NCI-H524 (cell line): ENCODE measurements around the gene ITGA2B.
"Not testable (repeated sequence)": the region's sequence is repeated elsewhere in the genome, so short reads cannot be mapped to it uniquely, and the experiment has no call there.

Experiments used
- DNase-seq, 2 experiments: peaks; one replicate each; lab custom pipeline; 2025; lab: John Stamatoyannopoulos, UW

The ITGA2B gene

DNA sequence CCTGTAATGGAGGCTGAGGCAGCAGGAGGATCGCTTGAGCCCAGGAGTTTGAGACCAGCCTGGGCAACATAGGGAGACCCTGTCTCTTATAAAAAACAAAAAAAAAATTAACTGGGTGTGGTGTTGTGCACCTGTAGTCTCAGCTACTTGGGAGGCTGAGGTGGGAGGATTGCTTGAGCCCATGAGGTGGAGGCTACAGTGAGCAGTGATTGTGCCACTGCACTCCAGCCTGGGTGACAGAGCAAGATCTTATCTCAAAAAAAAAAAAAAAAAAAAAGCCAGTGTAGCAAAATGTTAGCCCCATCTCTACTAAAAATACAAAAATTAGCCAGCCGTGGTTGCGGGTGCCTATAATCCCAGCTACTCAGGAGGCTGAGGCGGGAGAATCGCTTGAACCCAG is 59.2 kb downstream of the ITGA2B start:
- not testable (repeated sequence) for DNase-seq

DNA sequence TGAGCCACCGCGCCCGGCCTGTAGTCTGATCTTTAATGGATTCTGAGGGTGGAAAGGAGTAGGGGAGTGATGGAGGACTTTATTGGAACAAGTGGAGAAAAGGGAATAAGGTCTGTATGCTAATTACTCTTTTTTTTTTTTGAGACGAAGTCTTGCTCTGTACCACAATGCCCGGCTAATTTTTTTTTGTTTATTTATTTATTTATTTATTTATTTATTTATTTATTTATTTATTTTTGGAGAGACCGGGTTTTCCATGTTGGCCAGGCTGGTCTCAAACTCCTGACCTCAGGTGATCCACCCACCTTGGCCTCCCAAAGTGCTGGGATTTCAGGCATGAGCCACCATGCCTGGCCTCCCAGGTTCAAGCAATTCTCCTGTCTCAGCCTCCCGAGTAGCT is 59.9 kb downstream of the ITGA2B start:
- not testable (repeated sequence) for DNase-seq

DNA sequence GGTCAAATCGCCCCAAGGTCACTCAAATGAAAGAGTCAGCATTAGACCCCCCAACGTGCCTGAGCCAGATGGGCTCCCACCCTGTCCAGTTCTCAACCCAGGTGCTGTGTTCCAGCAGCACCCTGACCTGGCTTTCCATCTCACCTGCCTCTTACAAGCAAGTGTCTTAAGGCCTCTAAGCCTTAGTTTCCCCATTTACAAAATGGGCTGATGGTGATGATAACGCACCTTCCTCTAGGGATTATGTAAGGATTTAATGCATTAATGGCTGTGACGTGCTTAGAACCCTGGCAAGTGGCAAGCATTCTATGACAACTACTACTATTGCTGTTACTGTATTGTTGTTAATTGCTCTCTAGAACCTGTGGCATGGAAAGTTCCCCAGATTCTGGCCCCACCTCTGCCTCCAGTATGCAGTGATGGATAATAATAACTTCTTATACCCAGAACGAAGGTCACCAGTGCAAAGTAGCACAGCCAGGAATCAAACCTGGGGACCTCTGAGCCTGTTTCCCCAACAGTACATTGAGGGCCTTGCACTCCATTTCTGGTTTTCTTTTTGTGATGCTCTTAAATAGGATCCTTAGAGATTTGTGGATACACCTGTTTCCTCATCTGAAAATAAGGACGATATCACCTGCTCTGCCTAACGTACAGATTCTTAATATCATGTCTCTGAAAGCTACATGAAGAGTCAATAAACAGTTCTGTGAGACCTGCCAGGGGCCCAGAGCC is 61.6 kb downstream of the ITGA2B start:
- DNase-seq: no peak

DNA sequence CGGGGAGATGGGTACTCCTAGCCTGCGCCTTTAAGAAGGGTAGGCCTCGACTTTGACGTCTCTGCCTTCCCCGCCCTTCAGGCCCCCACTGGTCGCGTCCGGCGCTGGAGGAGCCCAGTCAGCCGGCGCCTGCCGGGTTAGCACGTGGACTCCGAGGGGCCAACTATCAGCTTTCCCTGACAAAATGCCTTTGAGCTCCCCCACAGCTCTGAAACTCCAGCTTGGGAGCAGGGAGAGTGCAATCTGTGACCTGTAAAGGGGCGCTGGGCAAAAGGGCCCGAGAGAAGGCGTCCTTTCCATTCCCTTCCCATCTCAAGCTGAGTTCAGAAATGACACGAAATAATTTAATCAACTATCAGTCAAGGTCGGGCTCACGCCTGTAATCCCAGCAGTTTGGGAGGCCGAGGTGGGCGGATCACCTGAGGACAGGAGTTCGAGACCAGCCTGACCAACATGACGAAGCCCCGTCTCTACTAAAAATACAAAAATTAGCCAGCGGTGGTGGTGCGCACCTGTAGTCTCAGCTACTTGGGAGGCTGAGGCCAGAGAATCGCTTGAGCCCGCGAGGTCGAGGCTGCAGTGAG is 62.5 kb downstream of the ITGA2B start:
- peak; percentile 94 to 98 for DNase-seq

DNA sequence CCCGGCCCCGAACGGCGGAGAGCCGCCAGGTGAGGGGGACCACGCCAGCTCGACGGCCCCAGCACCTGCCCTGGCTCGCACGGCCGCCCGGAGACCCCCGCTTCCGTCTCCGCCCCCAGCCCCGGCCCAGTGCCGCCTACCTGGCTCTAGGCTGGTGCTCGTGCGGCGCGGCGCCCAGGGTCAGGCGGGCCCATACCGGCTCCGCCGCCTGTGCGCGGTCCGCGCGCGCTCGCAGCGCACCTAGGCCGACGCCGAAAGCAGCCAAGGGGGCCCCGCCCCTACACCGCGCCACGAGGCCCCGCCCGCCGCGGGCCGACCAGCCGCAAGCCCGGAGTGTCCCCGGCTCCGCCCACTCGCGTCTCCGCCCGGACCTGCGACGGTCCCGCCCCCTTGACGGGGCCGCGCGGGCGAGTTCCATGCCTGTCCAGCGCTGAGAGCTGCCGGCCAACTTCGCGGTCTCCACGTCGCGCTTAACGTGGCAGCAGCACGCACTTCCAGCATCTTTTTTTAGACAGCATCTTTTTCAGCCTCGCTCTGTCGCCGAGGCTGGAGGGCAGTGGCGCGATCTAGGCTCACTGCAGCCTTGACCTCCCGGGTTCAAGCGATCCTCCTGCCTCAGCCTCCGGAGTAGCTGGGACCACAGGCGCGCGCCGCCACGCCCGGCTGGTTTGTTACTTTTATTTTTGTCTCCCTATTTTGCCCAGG is 64.7 kb downstream of the ITGA2B start, which contains the start of gene SLC25A39:
SLC25A39 (minus strand) TSS at position 253 of the 705 bp plus-strand sequence. CDS start 1,261 bp downstream, outside the sequence.
- DNase-seq: peak; percentile 88 to 96

DNA sequence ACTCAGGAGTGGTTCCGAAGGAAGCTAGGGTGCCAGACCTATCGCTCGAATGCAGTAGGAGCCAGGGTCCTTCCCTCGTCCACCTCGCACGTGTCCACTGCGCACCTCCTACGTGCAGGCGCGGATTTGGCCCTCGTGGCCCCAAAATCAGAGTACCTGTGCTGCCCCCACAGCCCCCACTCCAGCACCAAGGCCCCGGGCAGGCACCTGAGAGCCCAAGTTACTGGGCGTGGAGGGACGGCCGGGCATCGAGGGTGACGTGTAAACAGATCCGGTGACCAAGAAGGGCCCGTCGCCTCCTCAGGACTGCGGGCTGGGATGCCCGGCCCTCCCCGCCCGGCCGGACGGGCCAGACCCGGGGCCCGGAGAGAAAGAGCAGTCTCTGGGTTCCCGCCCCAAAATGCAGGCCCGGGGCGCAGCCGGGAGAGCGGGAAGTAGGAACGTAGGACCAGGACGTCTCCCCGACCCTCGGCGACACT is 65.3 kb downstream of the ITGA2B start:
- peak in 1 of 2 experiments; percentile 37 for DNase-seq

DNA sequence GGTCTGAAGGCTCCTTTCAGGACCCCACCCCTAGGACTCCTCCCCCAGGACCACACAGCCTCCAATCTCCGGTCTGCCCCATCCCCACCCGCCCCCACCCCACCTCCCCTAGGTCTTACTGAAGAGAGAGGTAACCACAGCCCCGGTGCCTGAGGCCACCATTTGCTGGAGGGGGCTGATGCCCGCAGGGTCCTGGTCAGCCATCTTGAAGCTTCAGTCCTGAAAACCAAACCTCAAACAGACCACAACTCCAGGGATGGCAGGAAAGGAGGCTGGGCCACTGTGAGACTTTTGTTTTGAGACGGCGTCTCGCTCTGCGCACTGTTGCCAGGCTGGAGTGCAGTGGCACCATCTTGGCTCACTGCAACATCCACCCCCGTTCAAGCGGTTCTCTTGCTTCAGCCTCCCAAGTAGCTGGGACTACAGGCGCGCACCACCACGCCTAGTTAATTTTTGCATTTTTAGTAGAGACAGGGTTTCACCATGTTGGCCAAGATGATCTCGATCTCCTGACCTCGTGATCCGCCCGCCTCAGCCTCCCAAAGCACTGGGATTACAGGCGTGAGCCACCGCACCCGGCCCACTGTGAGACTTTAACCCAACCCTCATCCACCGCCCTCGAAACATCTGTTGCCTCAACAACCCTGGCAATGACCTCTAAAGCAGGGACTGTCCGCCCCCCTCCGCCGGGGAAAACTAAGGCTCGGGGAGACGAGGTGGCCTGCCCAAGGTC is 65.9 kb downstream of the ITGA2B start:
- no peak for DNase-seq

DNA sequence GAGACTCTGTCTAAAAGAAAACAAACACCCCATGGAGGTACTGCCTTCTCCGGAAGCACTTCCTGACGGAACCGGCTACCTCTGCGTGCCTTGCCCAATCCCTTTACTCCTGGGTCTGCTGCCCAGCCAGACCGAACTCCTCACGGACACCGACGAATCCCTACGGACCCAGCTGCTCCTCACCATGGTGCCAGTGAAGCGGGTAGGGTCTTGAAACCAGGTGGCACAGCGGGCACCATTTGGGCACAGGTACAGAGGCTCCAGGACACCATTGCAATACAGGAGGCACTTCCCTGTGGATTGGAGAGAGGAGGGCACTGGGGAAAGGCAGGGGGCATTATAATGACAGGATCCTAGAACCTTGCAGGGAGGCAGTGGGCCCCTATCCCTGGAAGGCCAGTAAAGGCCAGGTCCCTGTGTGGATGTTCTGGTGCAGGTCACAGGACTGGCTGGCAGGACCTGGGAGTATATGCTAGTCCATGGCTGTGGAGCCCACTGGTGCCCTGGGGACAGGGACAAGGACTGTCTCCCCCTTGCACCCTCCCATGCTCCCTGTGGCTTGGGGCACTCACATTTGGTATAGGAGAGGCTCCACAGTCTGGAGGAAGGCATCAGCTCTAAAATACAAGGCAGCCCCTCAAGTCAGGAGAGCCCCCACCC is 67.1 kb downstream of the ITGA2B start:
- DNase-seq: no peak
